ENCODE results near the gene PSENEN.

Gene PSENEN

DNA sequence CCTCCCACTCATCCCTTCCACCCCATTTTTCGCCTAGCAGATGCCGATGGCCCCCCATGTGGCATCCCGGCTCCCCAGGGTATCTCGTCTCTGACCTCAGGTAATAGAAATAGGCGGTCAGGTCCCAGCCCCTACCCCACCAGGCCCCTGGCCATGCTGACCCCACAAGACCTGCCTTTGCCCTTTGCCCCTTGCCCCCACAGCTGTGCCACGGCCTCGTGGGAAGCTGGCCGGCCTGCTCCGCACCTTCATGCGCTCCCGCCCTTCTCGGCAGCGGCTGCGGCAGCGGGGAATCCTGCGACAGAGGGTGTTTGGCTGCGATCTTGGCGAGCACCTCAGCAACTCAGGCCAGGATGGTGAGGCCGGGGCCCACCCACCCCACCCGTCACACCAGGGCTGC is 35.3 kb downstream of the PSENEN start:
- no peaks in the 10 kb centered on the region for H3K9me3 ChIP-seq (ENCODE audit: control insufficient read depth in 1 of 2, low read length in 2 of 2)
- no peak overlapping the region for H3K4me3 ChIP-seq (ENCODE audit: low read depth in 1 of 2, low read length in 2 of 2)
- H3K36me3 ChIP-seq (ENCODE audit: control insufficient read depth in 1 of 2, insufficient read depth in 2 of 2, low read length in 2 of 2): peaks cover 0 to 6% of the 10 kb centered on the region in 2 donors
- H3K9ac ChIP-seq (ENCODE audit: low read depth in 1 of 2, low read length in 2 of 2): no peak overlapping the region
- H3K27me3 ChIP-seq (ENCODE audit: control insufficient read depth in 1 of 2, insufficient read depth in 2 of 2, low read length in 2 of 2): no peaks in the 10 kb centered on the region
- peaks cover 5% of the 10 kb centered on the region in 2 donors for H3K4me1 ChIP-seq (ENCODE audit: control insufficient read depth in 1 of 2, insufficient read depth in 2 of 2, low read length in 2 of 2)
- H3K27ac ChIP-seq (ENCODE audit: low read depth, low read length): no peak overlapping the region

DNA sequence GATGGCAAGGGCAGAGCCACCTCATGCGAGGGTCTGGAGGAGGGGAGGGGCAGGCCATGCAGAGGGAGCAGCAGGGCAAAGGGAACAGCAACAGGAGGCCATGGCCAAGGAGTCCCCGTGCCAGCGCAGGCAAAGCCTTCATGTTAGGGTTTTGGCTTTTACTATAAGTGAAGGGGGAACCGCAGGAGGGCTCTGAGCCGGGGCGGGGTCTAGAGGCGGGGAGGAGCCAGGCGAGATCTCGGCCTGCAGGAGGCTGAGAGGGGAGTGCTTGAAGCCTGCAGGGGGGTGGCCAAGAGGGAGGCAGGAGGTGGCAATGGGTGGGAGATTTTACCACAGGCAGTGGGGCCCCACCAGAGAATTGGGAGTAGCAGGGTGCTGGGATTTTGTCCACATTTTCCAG is 36.2 kb downstream of the PSENEN start:
- Histone ChIP-seq H3K27ac (ENCODE audit: low read depth, low read length) (no peak overlapping the region), H3K27me3 (ENCODE audit: control insufficient read depth in 1 of 2, insufficient read depth in 2 of 2, low read length in 2 of 2) (no peaks in the 10 kb centered on the region), H3K4me3 (ENCODE audit: low read depth in 1 of 2, low read length in 2 of 2) (no peak overlapping the region), H3K9me3 (ENCODE audit: control insufficient read depth in 1 of 2, low read length in 2 of 2) (no peaks in the 10 kb centered on the region), H3K9ac (ENCODE audit: low read depth in 1 of 2, low read length in 2 of 2) (no peak overlapping the region), H3K36me3 (ENCODE audit: control insufficient read depth in 1 of 2, insufficient read depth in 2 of 2, low read length in 2 of 2) (peaks cover 0 to 6% of the 10 kb centered on the region in 2 donors), H3K4me1 (ENCODE audit: control insufficient read depth in 1 of 2, insufficient read depth in 2 of 2, low read length in 2 of 2) (no peaks in the 10 kb centered on the region)

DNA sequence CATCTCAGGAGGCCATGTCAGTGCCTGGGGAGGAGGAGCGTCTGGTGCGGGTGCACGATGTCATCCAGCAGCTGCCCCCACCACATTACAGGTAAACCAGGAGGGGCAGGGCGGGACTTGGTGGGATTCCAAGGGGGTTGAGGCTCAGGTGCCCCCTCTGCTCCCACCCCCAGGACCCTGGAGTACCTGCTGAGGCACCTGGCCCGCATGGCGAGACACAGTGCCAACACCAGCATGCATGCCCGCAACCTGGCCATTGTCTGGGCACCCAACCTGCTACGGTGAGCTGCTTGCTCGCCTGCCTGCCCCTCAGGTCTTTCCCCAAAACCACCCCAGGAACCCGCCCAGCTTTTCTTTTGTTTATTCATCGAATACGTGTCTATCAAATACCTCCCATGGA is 37.1 kb downstream of the PSENEN start:
- H3K36me3 ChIP-seq (ENCODE audit: control insufficient read depth in 1 of 2, insufficient read depth in 2 of 2, low read length in 2 of 2): peaks cover 0 to 6% of the 10 kb centered on the region in 2 donors
- no peaks in the 10 kb centered on the region for H3K4me1 ChIP-seq (ENCODE audit: control insufficient read depth in 1 of 2, insufficient read depth in 2 of 2, low read length in 2 of 2)
- no peak overlapping the region for H3K27ac ChIP-seq (ENCODE audit: low read depth, low read length)
- H3K9me3 ChIP-seq (ENCODE audit: control insufficient read depth in 1 of 2, low read length in 2 of 2): no peaks in the 10 kb centered on the region
- no peaks in the 10 kb centered on the region for H3K27me3 ChIP-seq (ENCODE audit: control insufficient read depth in 1 of 2, insufficient read depth in 2 of 2, low read length in 2 of 2)
- H3K4me3 ChIP-seq (ENCODE audit: low read depth in 1 of 2, low read length in 2 of 2): no peak overlapping the region
- H3K9ac ChIP-seq (ENCODE audit: low read depth in 1 of 2, low read length in 2 of 2): no peak overlapping the region

DNA sequence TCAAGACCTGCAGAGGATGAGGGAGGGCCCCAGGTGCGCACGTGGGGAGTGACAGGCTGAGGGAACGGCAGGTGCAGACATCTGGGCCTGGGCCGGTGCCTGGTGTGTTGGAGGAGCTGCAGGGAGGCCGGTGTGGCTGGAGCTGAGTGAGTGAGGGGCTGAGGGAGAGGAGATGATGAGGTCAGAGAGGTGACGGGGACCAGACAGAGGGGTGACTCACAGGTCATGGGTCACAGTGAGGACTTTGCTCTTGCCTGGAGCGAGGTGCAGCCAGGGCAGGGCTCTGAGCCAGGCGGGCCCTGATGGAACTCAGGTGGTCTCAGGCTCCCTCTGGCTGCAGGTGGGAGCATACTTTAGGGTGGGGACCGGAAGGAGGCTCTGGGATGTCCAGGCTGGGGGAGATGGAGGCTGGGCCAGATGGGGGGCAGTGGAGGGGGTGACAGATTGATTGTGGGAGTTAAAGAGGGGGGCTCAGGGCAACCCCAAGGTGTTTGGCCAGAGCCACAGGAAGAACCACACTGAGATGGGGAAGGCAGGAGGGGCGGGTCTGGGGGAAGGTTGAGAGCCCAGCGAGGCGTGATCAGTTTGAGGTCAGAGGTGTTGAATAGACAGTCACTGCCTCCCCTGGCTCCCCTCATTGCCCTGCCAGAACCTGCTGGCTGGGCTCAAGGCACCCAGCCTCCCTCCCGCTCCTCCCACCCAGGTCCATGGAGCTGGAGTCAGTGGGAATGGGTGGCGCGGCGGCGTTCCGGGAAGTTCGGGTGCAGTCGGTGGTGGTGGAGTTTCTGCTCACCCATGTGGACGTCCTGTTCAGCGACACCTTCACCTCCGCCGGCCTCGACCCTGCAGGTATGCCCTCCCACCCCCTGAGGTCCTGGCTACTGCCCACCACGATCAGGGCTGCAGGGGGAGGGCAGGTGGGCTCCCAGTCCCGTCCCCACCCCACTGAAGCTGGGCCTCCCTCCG is 38.3 kb downstream of the PSENEN start:
- no peak overlapping the region for H3K4me3 ChIP-seq (ENCODE audit: low read depth in 1 of 2, low read length in 2 of 2)
- H3K9me3 ChIP-seq (ENCODE audit: control insufficient read depth in 1 of 2, low read length in 2 of 2): no peaks in the 10 kb centered on the region
- no peaks in the 10 kb centered on the region for H3K27me3 ChIP-seq (ENCODE audit: control insufficient read depth in 1 of 2, insufficient read depth in 2 of 2, low read length in 2 of 2)
- H3K27ac ChIP-seq (ENCODE audit: low read depth, low read length): no peak overlapping the region
- H3K36me3 ChIP-seq (ENCODE audit: control insufficient read depth in 1 of 2, insufficient read depth in 2 of 2, low read length in 2 of 2): peaks cover 0 to 5% of the 10 kb centered on the region in 2 donors
- no peaks in the 10 kb centered on the region for H3K4me1 ChIP-seq (ENCODE audit: control insufficient read depth in 1 of 2, insufficient read depth in 2 of 2, low read length in 2 of 2)
- H3K9ac ChIP-seq (ENCODE audit: low read depth in 1 of 2, low read length in 2 of 2): no peak overlapping the region

DNA sequence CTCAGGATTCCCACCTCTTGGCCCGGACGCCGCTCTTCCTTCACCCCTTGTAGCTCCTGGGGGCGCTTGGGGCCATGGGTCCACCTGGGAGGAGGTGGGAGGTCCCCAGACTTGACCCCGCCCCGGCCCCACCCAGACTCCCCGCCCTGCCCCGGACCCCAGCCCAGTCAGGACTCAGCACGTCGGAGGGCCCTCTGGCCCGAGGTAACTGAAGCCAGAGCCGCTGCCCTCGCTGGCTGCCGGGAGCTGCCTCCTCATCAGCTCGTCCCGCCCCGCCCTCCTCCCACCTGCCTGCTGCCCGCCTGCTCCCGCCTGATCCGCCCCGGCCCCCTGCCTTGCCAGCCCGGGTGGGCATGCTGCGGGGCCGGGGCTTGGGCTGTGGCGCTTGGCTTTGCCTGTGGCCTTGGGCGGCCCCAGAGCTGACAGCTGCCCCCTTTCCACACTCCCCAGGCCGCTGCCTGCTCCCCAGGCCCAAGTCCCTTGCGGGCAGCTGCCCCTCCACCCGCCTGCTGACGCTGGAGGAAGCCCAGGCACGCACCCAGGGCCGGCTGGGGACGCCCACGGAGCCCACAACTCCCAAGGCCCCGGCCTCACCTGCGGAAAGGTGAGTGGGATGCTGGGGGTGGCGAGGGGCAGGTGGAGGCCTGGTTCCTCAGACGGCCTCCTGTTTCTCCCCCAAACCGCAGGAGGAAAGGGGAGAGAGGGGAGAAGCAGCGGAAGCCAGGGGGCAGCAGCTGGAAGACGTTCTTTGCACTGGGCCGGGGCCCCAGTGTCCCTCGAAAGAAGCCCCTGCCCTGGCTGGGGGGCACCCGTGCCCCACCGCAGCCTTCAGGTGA is 39.3 kb downstream of the PSENEN start:
- Histone ChIP-seq H3K4me3 (ENCODE audit: low read depth in 1 of 2, low read length in 2 of 2) (no peak overlapping the region), H3K4me1 (ENCODE audit: control insufficient read depth in 1 of 2, insufficient read depth in 2 of 2, low read length in 2 of 2) (no peaks in the 10 kb centered on the region), H3K27me3 (ENCODE audit: control insufficient read depth in 1 of 2, insufficient read depth in 2 of 2, low read length in 2 of 2) (no peaks in the 10 kb centered on the region), H3K36me3 (ENCODE audit: control insufficient read depth in 1 of 2, insufficient read depth in 2 of 2, low read length in 2 of 2) (peaks cover 0 to 3% of the 10 kb centered on the region in 2 donors), H3K9me3 (ENCODE audit: control insufficient read depth in 1 of 2, low read length in 2 of 2) (no peaks in the 10 kb centered on the region), H3K9ac (ENCODE audit: low read depth in 1 of 2, low read length in 2 of 2) (no peak overlapping the region), H3K27ac (ENCODE audit: low read depth, low read length) (no peak overlapping the region)

DNA sequence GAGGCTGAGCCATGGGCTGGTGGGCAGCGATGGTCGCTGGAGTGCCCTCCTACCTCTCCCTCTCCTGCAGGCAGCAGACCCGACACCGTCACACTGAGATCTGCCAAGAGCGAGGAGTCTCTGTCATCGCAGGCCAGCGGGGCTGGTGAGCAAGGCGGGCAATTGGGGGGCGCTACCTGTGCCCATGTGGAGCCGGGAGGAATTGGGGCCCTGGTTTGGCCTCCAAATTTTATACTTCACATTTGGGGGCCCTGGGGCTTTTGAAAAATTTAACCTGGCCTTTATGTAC is 39.8 kb downstream of the PSENEN start:
- Histone ChIP-seq H3K36me3 (ENCODE audit: control insufficient read depth in 1 of 2, insufficient read depth in 2 of 2, low read length in 2 of 2) (no peaks in the 10 kb centered on the region), H3K9ac (ENCODE audit: low read depth in 1 of 2, low read length in 2 of 2) (no peak overlapping the region), H3K27ac (ENCODE audit: low read depth, low read length) (no peak overlapping the region)

DNA sequence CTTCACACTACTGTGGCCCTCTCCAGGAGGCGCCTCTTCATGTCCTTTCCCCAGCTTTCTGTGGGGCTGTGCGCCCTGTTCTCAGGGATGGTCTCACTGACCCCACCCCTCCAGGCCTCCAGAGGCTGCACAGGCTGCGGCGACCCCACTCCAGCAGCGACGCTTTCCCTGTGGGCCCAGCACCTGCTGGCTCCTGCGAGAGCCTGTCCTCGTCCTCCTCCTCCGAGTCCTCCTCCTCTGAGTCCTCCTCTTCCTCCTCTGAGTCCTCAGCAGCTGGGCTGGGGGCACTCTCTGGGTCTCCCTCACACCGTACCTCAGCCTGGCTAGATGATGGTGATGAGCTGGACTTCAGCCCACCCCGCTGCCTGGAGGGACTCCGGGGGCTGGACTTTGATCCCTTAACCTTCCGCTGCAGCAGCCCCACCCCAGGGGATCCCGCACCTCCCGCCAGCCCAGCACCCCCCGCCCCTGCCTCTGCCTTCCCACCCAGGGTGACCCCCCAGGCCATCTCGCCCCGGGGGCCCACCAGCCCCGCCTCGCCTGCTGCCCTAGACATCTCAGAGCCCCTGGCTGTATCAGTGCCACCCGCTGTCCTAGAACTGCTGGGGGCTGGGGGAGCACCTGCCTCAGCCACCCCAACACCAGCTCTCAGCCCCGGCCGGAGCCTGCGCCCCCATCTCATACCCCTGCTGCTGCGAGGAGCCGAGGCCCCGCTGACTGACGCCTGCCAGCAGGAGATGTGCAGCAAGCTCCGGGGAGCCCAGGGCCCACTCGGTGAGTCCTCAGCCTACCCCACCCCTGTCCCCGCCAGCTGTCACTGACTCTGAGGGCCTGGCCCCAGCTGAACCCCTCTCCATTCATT is 41.1 kb downstream of the PSENEN start:
- Histone ChIP-seq H3K27me3 (ENCODE audit: control insufficient read depth in 1 of 2, insufficient read depth in 2 of 2, low read length in 2 of 2) (no peaks in the 10 kb centered on the region), H3K9ac (ENCODE audit: low read depth in 1 of 2, low read length in 2 of 2) (no peak overlapping the region), H3K36me3 (ENCODE audit: control insufficient read depth in 1 of 2, insufficient read depth in 2 of 2, low read length in 2 of 2) (no peaks in the 10 kb centered on the region), H3K9me3 (ENCODE audit: control insufficient read depth in 1 of 2, low read length in 2 of 2) (no peaks in the 10 kb centered on the region), H3K4me3 (ENCODE audit: low read depth in 1 of 2, low read length in 2 of 2) (no peak overlapping the region), H3K4me1 (ENCODE audit: control insufficient read depth in 1 of 2, insufficient read depth in 2 of 2, low read length in 2 of 2) (no peaks in the 10 kb centered on the region), H3K27ac (ENCODE audit: low read depth, low read length) (no peak overlapping the region)

More for the DNA sequence above, 39.8 kb downstream of the PSENEN start:
- Histone ChIP-seq H3K4me3 (ENCODE audit: low read depth in 1 of 2, low read length in 2 of 2) (no peak overlapping the region), H3K4me1 (ENCODE audit: control insufficient read depth in 1 of 2, insufficient read depth in 2 of 2, low read length in 2 of 2) (no peaks in the 10 kb centered on the region), H3K9me3 (ENCODE audit: control insufficient read depth in 1 of 2, low read length in 2 of 2) (no peaks in the 10 kb centered on the region), H3K27me3 (ENCODE audit: control insufficient read depth in 1 of 2, insufficient read depth in 2 of 2, low read length in 2 of 2) (no peaks in the 10 kb centered on the region)

DNA sequence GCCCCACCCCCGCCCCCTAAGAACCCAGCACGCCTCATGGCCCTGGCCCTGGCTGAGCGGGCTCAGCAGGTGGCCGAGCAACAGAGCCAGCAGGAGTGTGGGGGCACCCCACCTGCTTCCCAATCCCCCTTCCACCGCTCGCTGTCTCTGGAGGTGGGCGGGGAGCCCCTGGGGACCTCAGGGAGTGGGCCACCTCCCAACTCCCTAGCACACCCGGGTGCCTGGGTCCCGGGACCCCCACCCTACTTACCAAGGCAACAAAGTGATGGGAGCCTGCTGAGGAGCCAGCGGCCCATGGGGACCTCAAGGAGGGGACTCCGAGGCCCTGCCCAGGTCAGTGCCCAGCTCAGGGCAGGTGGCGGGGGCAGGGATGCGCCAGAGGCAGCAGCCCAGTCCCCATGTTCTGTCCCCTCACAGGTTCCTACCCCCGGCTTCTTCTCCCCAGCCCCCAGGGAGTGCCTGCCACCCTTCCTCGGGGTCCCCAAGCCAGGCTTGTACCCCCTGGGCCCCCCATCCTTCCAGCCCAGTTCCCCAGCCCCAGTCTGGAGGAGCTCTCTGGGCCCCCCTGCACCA is 41.9 kb downstream of the PSENEN start:
- no peaks in the 10 kb centered on the region for H3K36me3 ChIP-seq (ENCODE audit: control insufficient read depth in 1 of 2, insufficient read depth in 2 of 2, low read length in 2 of 2)

DNA sequence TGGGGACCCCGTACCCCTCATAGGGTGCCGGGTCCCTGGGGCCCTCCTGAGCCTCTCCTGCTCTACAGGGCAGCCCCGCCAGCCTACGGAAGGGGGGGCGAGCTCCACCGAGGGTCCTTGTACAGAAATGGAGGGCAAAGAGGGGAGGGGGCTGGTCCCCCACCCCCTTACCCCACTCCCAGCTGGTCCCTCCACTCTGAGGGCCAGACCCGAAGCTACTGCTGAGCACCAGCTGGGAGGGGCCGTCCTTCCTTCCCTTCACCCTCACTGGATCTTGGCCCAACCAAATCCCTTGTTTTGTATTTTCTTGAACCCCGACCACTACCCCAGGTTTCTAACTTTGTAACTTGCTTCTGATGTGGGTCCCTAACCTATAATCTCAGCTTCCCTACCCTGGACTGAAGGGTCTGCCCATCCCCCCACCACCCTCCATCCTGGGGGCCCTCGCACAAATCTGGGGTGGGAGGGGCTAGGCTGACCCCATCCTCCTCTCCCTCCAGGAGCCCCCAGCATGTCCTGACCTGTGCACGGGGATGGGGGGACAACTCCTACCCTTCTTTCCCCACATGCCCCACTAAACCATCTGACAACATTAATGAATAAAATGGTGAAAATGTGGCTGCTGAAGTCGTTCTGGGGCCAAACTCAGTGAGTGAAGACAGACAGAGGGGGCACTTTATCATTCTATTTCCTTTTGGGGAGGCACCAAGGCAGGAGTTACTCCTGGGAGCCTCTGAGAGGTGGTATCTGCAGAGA is 42.9 kb downstream of the PSENEN start:
- no peaks in the 10 kb centered on the region for H3K4me1 ChIP-seq (ENCODE audit: control insufficient read depth in 1 of 2, insufficient read depth in 2 of 2, low read length in 2 of 2)
- H3K9ac ChIP-seq (ENCODE audit: low read depth in 1 of 2, low read length in 2 of 2): no peak overlapping the region
- no peak overlapping the region for H3K27ac ChIP-seq (ENCODE audit: low read depth, low read length)
- H3K4me3 ChIP-seq (ENCODE audit: low read depth in 1 of 2, low read length in 2 of 2): no peak overlapping the region
- H3K27me3 ChIP-seq (ENCODE audit: control insufficient read depth in 1 of 2, insufficient read depth in 2 of 2, low read length in 2 of 2): no peaks in the 10 kb centered on the region
- no peaks in the 10 kb centered on the region for H3K9me3 ChIP-seq (ENCODE audit: control insufficient read depth in 1 of 2, low read length in 2 of 2)
- H3K36me3 ChIP-seq (ENCODE audit: control insufficient read depth in 1 of 2, insufficient read depth in 2 of 2, low read length in 2 of 2): no peaks in the 10 kb centered on the region

More for the DNA sequence above, 41.9 kb downstream of the PSENEN start:
- H3K9me3 ChIP-seq (ENCODE audit: control insufficient read depth in 1 of 2, low read length in 2 of 2): no peaks in the 10 kb centered on the region
- H3K4me3 ChIP-seq (ENCODE audit: low read depth in 1 of 2, low read length in 2 of 2): no peak overlapping the region
- no peak overlapping the region for H3K9ac ChIP-seq (ENCODE audit: low read depth in 1 of 2, low read length in 2 of 2)
- no peaks in the 10 kb centered on the region for H3K27me3 ChIP-seq (ENCODE audit: control insufficient read depth in 1 of 2, insufficient read depth in 2 of 2, low read length in 2 of 2)
- no peak overlapping the region for H3K27ac ChIP-seq (ENCODE audit: low read depth, low read length)
- H3K4me1 ChIP-seq (ENCODE audit: control insufficient read depth in 1 of 2, insufficient read depth in 2 of 2, low read length in 2 of 2): no peaks in the 10 kb centered on the region

Measured in duodenal mucosa (tissue), 2 donors.